H1 (cell line): ENCODE data around the gene GGT5. TPM values are rescaled to one million over a fixed set of nuclear protein-coding genes. Genes with fewer than 3 reads are reported as not detected.
"Not testable (repeated sequence)": the region's sequence is repeated elsewhere in the genome, so short reads cannot be mapped to it uniquely, and the experiment has no call there.

Experiments used
- CTCF ChIA-PET: fragments of 300-600 bp; sonication (Branson Sonifier 250); formaldehyde crosslinking; loops from one replicate; lab custom pipeline; 2021; ENCODE audit not compliant: partially characterized antibody; lab: Charles Lee
- POLR2A ChIA-PET: fragments of 300-600 bp; sonication (Branson Sonifier 250); formaldehyde crosslinking; loops from one replicate; lab custom pipeline; 2021; ENCODE audit warnings: inconsistent platforms; ENCODE audit not compliant: partially characterized antibody; lab: Charles Lee
- DNase-seq, 2 experiments: peaks; one replicate each; pipeline versions ENCODE4 v3.0.0 to v3.0.0-alpha.2; 2010 to 2022; ENCODE audit warnings: low spot score in 2 of 2, low read depth in 1 of 2, mixed read lengths in 1 of 2
- FAIRE-seq: peaks from 2 replicates; lab custom pipeline; 2011; peaks lifted over from hg19 to GRCh38; lab: Jason Lieb, UNC
- H2AFZ ChIP-seq: 2 replicates; pipeline ENCODE4 v1.8.1; 2012; ENCODE audit warnings: low read length, inconsistent platforms
- H2AK5ac ChIP-seq: 2 replicates; pipeline ENCODE4 v1.6.1; 2013; ENCODE audit warnings: low read depth, low read length
- H2BK120ac ChIP-seq: replicated peaks from 2 replicates; pipeline ENCODE3; 2013; ENCODE audit warnings: low read depth, low read length, inconsistent platforms
- H2BK12ac ChIP-seq: 2 replicates; pipeline ENCODE4 v1.6.1; 2013; ENCODE audit warnings: low read depth, low read length
- H2BK15ac ChIP-seq: 2 replicates; pipeline ENCODE4 v1.6.1; 2013; ENCODE audit warnings: low read length
- H2BK20ac ChIP-seq: 2 replicates; pipeline ENCODE4 v1.6.1; 2013; ENCODE audit warnings: low read length
- H2BK5ac ChIP-seq: 2 replicates; pipeline ENCODE4 v1.6.1; 2013; ENCODE audit warnings: low read depth, low read length
- H3K14ac ChIP-seq: 2 replicates; pipeline ENCODE4 v1.6.1; 2013; ENCODE audit warnings: inconsistent platforms; ENCODE audit not compliant: insufficient read length
- H3K18ac ChIP-seq: 2 replicates; pipeline ENCODE4 v1.6.1; 2013; ENCODE audit warnings: low read length; ENCODE audit errors: extremely low read depth
- H3K23ac ChIP-seq: 2 replicates; pipeline ENCODE4 v1.6.1; 2013; ENCODE audit warnings: inconsistent platforms; ENCODE audit not compliant: insufficient read length
- H3K23me2 ChIP-seq: 2 replicates; pipeline ENCODE4 v1.6.1; 2013; ENCODE audit warnings: low read depth, low read length
- H3K27ac ChIP-seq: 2 replicates; pipeline ENCODE4 v1.6.1; 2011; ENCODE audit warnings: low read depth, low read length, inconsistent platforms
- H3K27me3 ChIP-seq, 4 experiments: replicated peaks in 1 of 4; 1 replicate in 1 of 4; 2 replicates in 3 of 4; pipeline versions ENCODE4 v1.6.1 to v1.8.1; 2011 to 2013; ENCODE audit warnings: low read length in 3 of 4, mild to moderate bottlenecking in 3 of 4, inconsistent platforms in 2 of 4, mixed read lengths in 2 of 4, moderate library complexity in 1 of 4; ENCODE audit not compliant: control insufficient read depth in 3 of 4, insufficient read depth in 3 of 4; ENCODE audit errors: extremely low read depth in 1 of 4
- H3K36me3 ChIP-seq, 4 experiments: 2 replicates each; pipeline versions ENCODE4 v1.6.1 to v1.8.1; 2011 to 2013; ENCODE audit warnings: mild to moderate bottlenecking in 4 of 4, low read length in 3 of 4, moderate library complexity in 2 of 4, control low read depth in 1 of 4, inconsistent platforms in 1 of 4; ENCODE audit not compliant: insufficient read depth in 4 of 4, control insufficient read depth in 2 of 4
- H3K4ac ChIP-seq: replicated peaks from 2 replicates; pipeline ENCODE3; 2013; ENCODE audit warnings: low read length, low read depth, mixed read lengths, inconsistent platforms; ENCODE audit not compliant: insufficient read length
- H3K4me1 ChIP-seq, 4 experiments: replicated peaks in 1 of 4; 1 replicate in 1 of 4; 2 replicates in 3 of 4; pipeline versions ENCODE4 v1.6.1 to v1.8.1; 2011 to 2013; ENCODE audit warnings: low read length in 3 of 4, inconsistent platforms in 2 of 4, mixed read lengths in 1 of 4; ENCODE audit not compliant: insufficient read depth in 4 of 4, control insufficient read depth in 3 of 4
- H3K4me2 ChIP-seq, 2 experiments: 2 replicates each; pipeline versions ENCODE4 v1.6.1 to v1.8.1; 2011 to 2013; ENCODE audit warnings: low read depth in 2 of 2, low read length in 2 of 2, control low read depth in 1 of 2, inconsistent platforms in 1 of 2, mild to moderate bottlenecking in 1 of 2; ENCODE audit not compliant: insufficient read depth in 1 of 2
- H3K4me3 ChIP-seq, 4 experiments: fragments of 200-600, 300-600 bp in 1 of 4; sonication (generic), shearing (Covaris generic), sonication (Bioruptor Twin) in 1 of 4; 2 replicates each; pipeline versions ENCODE4 v1.5.1 to v1.8.1; 2011 to 2016; ENCODE audit warnings: low read length in 4 of 4, low read depth in 3 of 4, control low read depth in 2 of 4, inconsistent platforms in 2 of 4, mild to moderate bottlenecking in 2 of 4, mixed read lengths in 1 of 4, moderate library complexity in 1 of 4; ENCODE audit not compliant: insufficient read depth in 2 of 4; ENCODE audit errors: extremely low read depth in 1 of 4
- H3K56ac ChIP-seq: replicated peaks from 2 replicates; pipeline ENCODE3; 2013; ENCODE audit warnings: low read depth, mild to moderate bottlenecking, mixed read lengths, low read length, inconsistent platforms; ENCODE audit not compliant: insufficient read length
- H3K79me1 ChIP-seq: 2 replicates; pipeline ENCODE4 v1.6.1; 2013; ENCODE audit warnings: low read depth, low read length, control low read depth
- H3K79me2 ChIP-seq, 2 experiments: 2 replicates each; pipeline versions ENCODE4 v1.6.1 to v1.8.1; 2012 to 2013; ENCODE audit warnings: low read length in 2 of 2, mild to moderate bottlenecking in 2 of 2, inconsistent platforms in 1 of 2; ENCODE audit not compliant: insufficient read depth in 2 of 2, control insufficient read depth in 1 of 2
- H3K9ac ChIP-seq, 4 experiments: replicated peaks in 1 of 4; 1 replicate in 1 of 4; 2 replicates in 3 of 4; pipeline versions ENCODE4 v1.6.1 to v1.8.1; 2011 to 2013; ENCODE audit warnings: low read depth in 3 of 4, low read length in 3 of 4, control low read depth in 2 of 4, mild to moderate bottlenecking in 2 of 4, moderate library complexity in 2 of 4, inconsistent platforms in 1 of 4; ENCODE audit errors: extremely low read depth in 1 of 4
- H3K9me3 ChIP-seq, 2 experiments: 2 replicates each; pipeline versions ENCODE4 v1.6.1 to v1.8.1; 2012 to 2013; ENCODE audit warnings: mild to moderate bottlenecking in 2 of 2, moderate library complexity in 2 of 2, control low read depth in 1 of 2, inconsistent platforms in 1 of 2, low read depth in 1 of 2, low read length in 1 of 2, mixed read lengths in 1 of 2; ENCODE audit not compliant: insufficient read depth in 2 of 2
- H4K20me1 ChIP-seq, 2 experiments: replicated peaks in 1 of 2; 2 replicates each; pipeline versions ENCODE3 to v1.8.1; 2011 to 2013; ENCODE audit warnings: inconsistent platforms in 2 of 2, low read length in 2 of 2, mild to moderate bottlenecking in 1 of 2; ENCODE audit not compliant: insufficient read depth in 2 of 2, control insufficient read depth in 1 of 2
- H4K5ac ChIP-seq: 2 replicates; pipeline ENCODE4 v1.6.1; 2013; ENCODE audit warnings: low read length, low read depth, mixed read lengths, inconsistent platforms; ENCODE audit not compliant: insufficient read length
- H4K8ac ChIP-seq: 2 replicates; pipeline ENCODE4 v1.8.0; 2013; ENCODE audit warnings: mild to moderate bottlenecking, moderate library complexity, low read length, inconsistent platforms; ENCODE audit not compliant: insufficient read depth; ENCODE audit errors: extremely low read depth
- H4K91ac ChIP-seq: replicated peaks from 2 replicates; pipeline ENCODE3; 2013; ENCODE audit warnings: low read length, mixed read lengths, inconsistent platforms; ENCODE audit not compliant: insufficient read length
- WGBS, 2 experiments: shearing (Covaris generic) in 1 of 2; methylation state at CpG; one replicate each; pipeline versions ENCODE4 v1.1.6 to v1.1.7; 2013 to 2015; ENCODE audit warnings: low lambda C conversion rate in 2 of 2, mixed read lengths in 2 of 2, inconsistent platforms in 1 of 2, low coverage in 1 of 2, missing lambda C conversion rate in 1 of 2; ENCODE audit not compliant: insufficient replicate concordance in 2 of 2, insufficient coverage in 1 of 2, insufficient read length in 1 of 2; ENCODE audit errors: extremely low coverage in 1 of 2, missing lambda C conversion rate in 1 of 2; 5-methylcytosine and 5-hydroxymethylcytosine counted together
- polyA plus RNA-seq, 7 experiments: library from polyadenylated mRNA; depleted of rRNA in 3 of 7; stranded (reverse) in 5 of 7; unstranded in 2 of 7; fragments of >200 nt in 5 of 7; fragments of 200-250 nt in 2 of 7; gene quantifications; 1 replicate in 5 of 7; 2 replicates in 1 of 7; 4 replicates in 1 of 7; pipeline versions ENCODE4 v1.2.1 to v1.2.3, GENCODE V29; 2011 to 2013; ENCODE audit warnings: missing spikeins in 2 of 7, mixed read lengths in 2 of 7
- total RNA-seq: library from RNA; stranded (reverse); fragmentation: NEBNext Ultra II Directional; extraction: Animal tissue kit (Norgen Biotek cat#: 25700); gene quantifications from 2 replicates; pipeline ENCODE4 v1.2.1, GENCODE V29; 2021

GGT5 gene
- total and polyA plus RNA-seq, 2 of the 8 experiments (the other 6 are each of a cell fraction or from before 2014, with no cell fraction given), result 0.05 TPM; not detected in 1

- H3K27ac ChIP-seq, H3K9ac ChIP-seq, POLR2A ChIA-PET, H4K91ac ChIP-seq, H2BK120ac ChIP-seq, H3K79me2 ChIP-seq, H4K8ac ChIP-seq, FAIRE-seq, H3K14ac ChIP-seq, H3K4me3 ChIP-seq, H3K79me1 ChIP-seq, H3K23me2 ChIP-seq, H3K36me3 ChIP-seq, H3K23ac ChIP-seq, H2AFZ ChIP-seq, H3K4me1 ChIP-seq, H2BK20ac ChIP-seq, H4K5ac ChIP-seq, H2BK5ac ChIP-seq, H3K18ac ChIP-seq, H2BK12ac ChIP-seq, H3K4me2 ChIP-seq, H3K56ac ChIP-seq, H3K4ac ChIP-seq, H3K9me3 ChIP-seq, DNase-seq, H2AK5ac ChIP-seq, H4K20me1 ChIP-seq, H3K27me3 ChIP-seq, H2BK15ac ChIP-seq: not testable (repeated sequence)
- 92% methylated on average over 9 of the region's 9 CpGs; no CpG with 5 or more reads in 1 of the 2 experiments for WGBS, 2 experiments
- CTCF ChIA-PET, result interaction anchor here (1.5 to 3.1 kb wide), 5 partner anchors 10 to 84 kb away, joined by 4 to 24 read pairs (median 7); no protein-coding TSS in a partner anchor
Observed at GRCh38 chr22:24240985-24241692, 3.7 kb downstream of the GGT5 start.
